ENCODE measurements around the gene ZFTA. TPM values are rescaled to one million over a fixed set of nuclear protein-coding genes. Genes with fewer than 3 reads are reported as not detected.
"Not testable (repeated sequence)": the region's sequence is repeated elsewhere in the genome, so short reads cannot be mapped to it uniquely, and the experiment has no call there.

The ZFTA gene
- total RNA-seq, 4 donors from 2014 or later: 15.8 to 41.9 (median 26.6) TPM

GRCh38 chr11:63814383-63814736 lies 45.8 kb upstream of the ZFTA start:
- 9% methylated on average over 7 of the region's 7 CpGs for WGBS
- Histone ChIP-seq H3K27me3 (no peaks in the 10 kb centered on the region), H3K9me3 (no peaks in the 10 kb centered on the region), H3K36me3 (peaks cover 16 to 33% (median 27%) of the 10 kb centered on the region in 4 donors), H3K27ac (replicated peaks in 1 of 4) (peak overlapping the region; percentile 87 to 91 (median 88)), H3K4me1 (peaks cover 17 to 50% (median 37%) of the 10 kb centered on the region in 4 donors), H3K4me3 (peak overlapping the region; percentile 77 to 98 (median 92))
- TF ChIP-seq POLR2A (IDR thresholded peaks at IDR 0.05; ENCODE audit: low read depth) (no peak), EP300 (IDR thresholded peaks at IDR 0.05) (no peak), CTCF (IDR thresholded peaks at IDR 0.05) (no peak), POLR2AphosphoS5 (IDR thresholded peaks at IDR 0.05) (no peak)
- DNase-seq (ENCODE audit: extremely low spot score): no peak
- intact Hi-C loops (cut with DNase I): no loop called here

GRCh38 chr11:63813563-63814382 lies 45.2 kb upstream of the ZFTA start:
- WGBS: 2% methylated on average over 24 of the region's 74 CpGs
- H3K27ac ChIP-seq (replicated peaks in 1 of 4): peak overlapping the region; percentile 87 to 91 (median 88)
- TF ChIP-seq CTCF (IDR thresholded peaks at IDR 0.05) (no peak), EP300 (IDR thresholded peaks at IDR 0.05) (no peak), POLR2A (IDR thresholded peaks at IDR 0.05; ENCODE audit: low read depth) (no peak), POLR2AphosphoS5 (IDR thresholded peaks at IDR 0.05) (no peak)

GRCh38 chr11:63813035-63813562 lies 44.5 kb upstream of the ZFTA start, which contains the start of gene SPINDOC:
Gene SPINDOC (plus strand): TSS chr11:63813456. CDS start chr11:63813687, 231 bp downstream.
- peak; percentile 93 for DNase-seq (ENCODE audit: extremely low spot score)
- WGBS: 0% methylated on average over 21 of the region's 65 CpGs
- TF ChIP-seq EP300 (IDR thresholded peaks at IDR 0.05) (no peak), POLR2AphosphoS5 (IDR thresholded peaks at IDR 0.05) (peak in 1 of 2 donors; percentile 53), CTCF (IDR thresholded peaks at IDR 0.05) (no peak), POLR2A (IDR thresholded peaks at IDR 0.05; ENCODE audit: low read depth) (no peak)

More at GRCh38 chr11:63813563-63814382, 45.2 kb upstream of the ZFTA start:
- intact Hi-C loops (cut with DNase I): loop anchor here (2.0 kb wide), 1 partner anchor 45 kb away; the partner anchor contains the start of gene ZFTA
- Histone ChIP-seq H3K9me3 (no peaks in the 10 kb centered on the region), H3K4me1 (peaks cover 17 to 50% (median 37%) of the 10 kb centered on the region in 4 donors), H3K36me3 (peaks cover 10 to 27% (median 21%) of the 10 kb centered on the region in 4 donors), H3K4me3 (peak overlapping the region; percentile 77 to 98 (median 92)), H3K27me3 (no peaks in the 10 kb centered on the region)
- DNase-seq (ENCODE audit: extremely low spot score): no peak

GRCh38 chr11:63811522-63811921 lies 42.9 kb upstream of the ZFTA start:
- intact Hi-C loops (cut with DNase I): no loop called here
- no peak for DNase-seq (ENCODE audit: extremely low spot score)
- WGBS: 89% methylated on average over 3 of the region's 3 CpGs

More at GRCh38 chr11:63813035-63813562, 44.5 kb upstream of the ZFTA start, which contains the start of gene SPINDOC:
- H3K27me3 ChIP-seq: no peaks in the 10 kb centered on the region
- peak within 1 kb of the TSS; percentile 87 to 91 (median 88) for H3K27ac ChIP-seq (replicated peaks in 1 of 4)
- peaks cover 17 to 50% (median 37%) of the 10 kb centered on the region in 4 donors for H3K4me1 ChIP-seq
- peak within 1 kb of the TSS; percentile 77 to 98 (median 92) for H3K4me3 ChIP-seq
- intact Hi-C loops (cut with DNase I): loop anchor here (2.0 kb wide), 1 partner anchor 44 kb away; the partner anchor contains the start of gene ZFTA
- peaks cover 5 to 20% (median 14%) of the 10 kb centered on the region in 4 donors for H3K36me3 ChIP-seq
- H3K9me3 ChIP-seq: no peaks in the 10 kb centered on the region

GRCh38 chr11:63810383-63810782 lies 41.8 kb upstream of the ZFTA start:
- H3K9me3 ChIP-seq; H3K27ac ChIP-seq (replicated peaks in 1 of 4); H3K4me3 ChIP-seq; H3K36me3 ChIP-seq; H3K27me3 ChIP-seq; DNase-seq (ENCODE audit: extremely low spot score); intact Hi-C loops (cut with DNase I): not testable (repeated sequence)
- peaks cover 17 to 33% (median 25%) of the 10 kb centered on the region in 4 donors for H3K4me1 ChIP-seq
- 97% methylated on average over 11 of the region's 11 CpGs for WGBS

More at GRCh38 chr11:63811522-63811921, 42.9 kb upstream of the ZFTA start:
- Histone ChIP-seq H3K4me1 (peaks cover 17 to 44% (median 34%) of the 10 kb centered on the region in 4 donors), H3K27me3 (no peaks in the 10 kb centered on the region), H3K27ac (replicated peaks in 1 of 4) (no peak overlapping the region), H3K9me3 (no peaks in the 10 kb centered on the region), H3K36me3 (peaks cover 0 to 6% (median 3%) of the 10 kb centered on the region in 4 donors), H3K4me3 (no peak overlapping the region)
- TF ChIP-seq POLR2A (IDR thresholded peaks at IDR 0.05; ENCODE audit: low read depth) (no peak), CTCF (IDR thresholded peaks at IDR 0.05) (no peak), EP300 (IDR thresholded peaks at IDR 0.05) (no peak), POLR2AphosphoS5 (IDR thresholded peaks at IDR 0.05) (no peak)

Data from esophagus muscularis mucosa (tissue), 4 donors.